ENCODE results near the gene CD33.

Gene CD33

GRCh38 chr19:51274049-51274770 lies 49.3 kb downstream of the CD33 start:
- no peak for ATAC-seq

GRCh38 chr19:51277112-51277511 lies 52.2 kb downstream of the CD33 start:
- ATAC-seq: no peak
- TF ChIP-seq OSR1 (CRISPR knock-in tag; IDR thresholded peaks at IDR 0.05) (no peak), ESRRG (CRISPR knock-in tag; IDR thresholded peaks at IDR 0.05) (no peak), PPARA (CRISPR knock-in tag; IDR thresholded peaks at IDR 0.05; ENCODE audit: borderline replicate concordance) (no peak), POU6F1 (CRISPR knock-in tag; IDR thresholded peaks at IDR 0.05; ENCODE audit: borderline replicate concordance, low read depth) (no peak), TCF4 (CRISPR knock-in tag; IDR thresholded peaks at IDR 0.05; ENCODE audit: borderline replicate concordance) (no peak), ZC3H10 (CRISPR knock-in tag; IDR thresholded peaks at IDR 0.05) (no peak), TSHZ2 (CRISPR knock-in tag; IDR thresholded peaks at IDR 0.05) (no peak), GLIS3 (CRISPR knock-in tag; IDR thresholded peaks at IDR 0.05) (no peak), CSDC2 (CRISPR knock-in tag; IDR thresholded peaks at IDR 0.05) (no peak), TOX (CRISPR knock-in tag; IDR thresholded peaks at IDR 0.05; ENCODE audit: borderline replicate concordance) (no peak), PATZ1 (CRISPR knock-in tag; IDR thresholded peaks at IDR 0.05; ENCODE audit: borderline replicate concordance) (no peak), CREB5 (CRISPR knock-in tag; IDR thresholded peaks at IDR 0.05; ENCODE audit: low read depth) (no peak), ZFP3 (CRISPR knock-in tag; IDR thresholded peaks at IDR 0.05) (no peak), BACH2 (CRISPR knock-in tag; IDR thresholded peaks at IDR 0.05; ENCODE audit: borderline replicate concordance) (no peak), ZNF8 (CRISPR knock-in tag; IDR thresholded peaks at IDR 0.05) (no peak)

More at GRCh38 chr19:51274049-51274770, 49.3 kb downstream of the CD33 start:
- no peak for TF ChIP-seq TOX (CRISPR knock-in tag; IDR thresholded peaks at IDR 0.05; ENCODE audit: borderline replicate concordance)
- TF ChIP-seq TCF4 (CRISPR knock-in tag; IDR thresholded peaks at IDR 0.05; ENCODE audit: borderline replicate concordance): no peak
- TF ChIP-seq ZFP30 (CRISPR knock-in tag; IDR thresholded peaks at IDR 0.05): no peak
- no peak for TF ChIP-seq ZC3H10 (CRISPR knock-in tag; IDR thresholded peaks at IDR 0.05)
- no peak for TF ChIP-seq CSRNP3 (CRISPR knock-in tag; IDR thresholded peaks at IDR 0.05)
- TF ChIP-seq OSR1 (CRISPR knock-in tag; IDR thresholded peaks at IDR 0.05): no peak
- TF ChIP-seq PPARA (CRISPR knock-in tag; IDR thresholded peaks at IDR 0.05; ENCODE audit: borderline replicate concordance): no peak
- TF ChIP-seq ESRRG (CRISPR knock-in tag; IDR thresholded peaks at IDR 0.05): no peak
- TF ChIP-seq BACH2 (CRISPR knock-in tag; IDR thresholded peaks at IDR 0.05; ENCODE audit: borderline replicate concordance): no peak

- TF ChIP-seq OSR1 (CRISPR knock-in tag; IDR thresholded peaks at IDR 0.05) (no peak), PPARA (CRISPR knock-in tag; IDR thresholded peaks at IDR 0.05; ENCODE audit: borderline replicate concordance) (no peak), ZNF565 (CRISPR knock-in tag; conservative IDR thresholded peaks at IDR 0.05; ENCODE audit: low read depth) (no peak), ZNF8 (CRISPR knock-in tag; IDR thresholded peaks at IDR 0.05) (no peak), PATZ1 (CRISPR knock-in tag; IDR thresholded peaks at IDR 0.05; ENCODE audit: borderline replicate concordance) (no peak), SNAI2 (CRISPR knock-in tag; IDR thresholded peaks at IDR 0.05) (no peak), GLIS3 (CRISPR knock-in tag; IDR thresholded peaks at IDR 0.05) (no peak), ZFP30 (CRISPR knock-in tag; IDR thresholded peaks at IDR 0.05) (no peak), TCF4 (CRISPR knock-in tag; IDR thresholded peaks at IDR 0.05; ENCODE audit: borderline replicate concordance) (no peak), CSDC2 (CRISPR knock-in tag; IDR thresholded peaks at IDR 0.05) (no peak)
- ATAC-seq: no peak
Observed at GRCh38 chr19:51282335-51282734, 57.5 kb downstream of the CD33 start.

Measured in SK-N-SH treated with all-trans-retinoic acid at 6 μM for 48 hours (cell line).